Left lobe of liver (tissue), 2 donors: ENCODE measurements around the gene GFRA4. TPM values are rescaled to one million over a fixed set of nuclear protein-coding genes. Genes with fewer than 3 reads are reported as not detected.

Experiments used
- ATAC-seq: fragments of 200-7000 bp; cut with Tn5 transposase; one replicate; pipeline ENCODE4 v1.9.1; 2020; ENCODE audit warnings: mild to moderate bottlenecking, moderate library complexity
- DNase-seq: peaks from one replicate; pipeline ENCODE4 v3.0.0-alpha.2; 2020; ENCODE audit warnings: low spot score
- total RNA-seq: library from RNA; stranded (reverse); gene quantifications from one replicate; pipeline ENCODE4 v1.2.1, GENCODE V29; 2021
- donor health status: DM: no; HTN: no; CAD: no; lungs with moderate emphysema.
- donor health status: DM: no; HTN: yes; CAD: no.

Gene GFRA4
- total RNA-seq, 1 donor from 2014 or later: not detected

DNA sequence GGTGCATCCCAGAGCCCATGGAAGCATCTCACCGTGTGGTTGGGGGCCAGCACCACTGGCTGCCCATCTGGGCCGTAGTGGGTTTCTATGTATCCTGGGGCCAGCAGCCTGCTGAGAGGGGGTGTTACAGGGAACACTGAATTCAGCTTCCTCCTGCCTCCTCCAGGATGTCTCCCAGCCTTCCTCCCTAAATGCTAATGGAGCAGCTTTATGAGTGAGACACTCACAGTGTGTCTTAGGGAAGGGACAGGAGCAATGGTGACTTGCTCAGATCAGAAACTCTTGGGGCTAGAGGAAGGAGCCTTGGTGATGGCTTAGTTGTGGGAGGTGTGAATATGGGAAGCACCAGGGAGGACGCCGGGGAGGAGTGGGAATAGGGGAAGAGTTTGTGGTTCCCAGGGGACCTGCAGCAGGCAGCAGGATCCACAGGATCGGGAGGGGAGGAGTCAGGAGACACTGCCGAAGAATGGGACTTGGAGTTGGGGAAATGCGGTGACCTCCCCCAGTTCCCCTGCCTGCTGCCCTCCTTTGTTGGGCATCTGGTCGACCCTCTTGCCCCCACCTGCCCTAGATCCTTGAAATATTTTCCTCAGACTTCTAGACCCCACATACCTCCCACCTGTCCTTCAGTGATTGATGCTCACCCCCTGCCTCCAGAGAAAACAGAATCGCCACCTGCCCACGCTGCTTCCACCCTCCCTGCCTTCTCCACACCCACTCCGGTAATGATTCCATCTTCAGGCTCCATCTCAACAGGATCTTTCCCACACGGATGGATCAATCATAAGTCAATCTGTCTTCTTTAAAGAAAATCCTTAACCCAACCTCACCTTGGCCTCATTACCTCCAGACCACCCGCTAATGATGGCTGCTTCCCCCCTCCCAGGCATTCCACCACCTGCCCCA, 12.0 kb upstream of the GFRA4 start:
- ATAC-seq (no peak), DNase-seq (no peak)

- no peak for DNase-seq
- no peak for ATAC-seq
Measured at GRCh38 chr20:3674447-3674846, 11.2 kb upstream of the GFRA4 start.

- ATAC-seq: no peak
- DNase-seq: no peak
Measured at GRCh38 chr20:3673221-3674070, 10.2 kb upstream of the GFRA4 start.

- no peak for ATAC-seq
- no peak for DNase-seq
Measured at GRCh38 chr20:3672547-3673171, 9.5 kb upstream of the GFRA4 start.

- no peak for ATAC-seq
Measured at GRCh38 chr20:3671986-3672546, 8.9 kb upstream of the GFRA4 start.

DNA sequence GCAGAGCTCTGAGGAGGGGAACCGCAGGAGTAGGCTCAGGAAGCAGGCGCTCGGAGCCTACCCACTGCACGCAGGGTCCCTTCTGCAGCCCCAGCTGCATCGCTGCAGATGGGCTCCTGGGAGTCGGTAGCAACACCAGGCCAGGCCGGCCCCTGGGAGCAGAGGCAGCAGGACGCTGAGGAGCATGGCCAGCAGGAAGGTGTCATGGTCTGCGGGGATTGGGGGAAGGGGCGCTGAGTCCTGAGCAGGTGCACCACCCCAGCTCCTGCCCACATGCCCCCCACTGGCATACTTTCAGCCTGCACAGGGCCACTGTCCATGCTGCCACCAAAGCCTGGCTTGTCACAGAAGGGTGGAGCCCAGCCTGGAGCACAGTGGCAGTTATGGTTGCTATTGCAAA, 7.7 kb upstream of the GFRA4 start:
- no peak for DNase-seq
- ATAC-seq: no peak

More at GRCh38 chr20:3671986-3672546, 8.9 kb upstream of the GFRA4 start:
- no peak for DNase-seq

DNA sequence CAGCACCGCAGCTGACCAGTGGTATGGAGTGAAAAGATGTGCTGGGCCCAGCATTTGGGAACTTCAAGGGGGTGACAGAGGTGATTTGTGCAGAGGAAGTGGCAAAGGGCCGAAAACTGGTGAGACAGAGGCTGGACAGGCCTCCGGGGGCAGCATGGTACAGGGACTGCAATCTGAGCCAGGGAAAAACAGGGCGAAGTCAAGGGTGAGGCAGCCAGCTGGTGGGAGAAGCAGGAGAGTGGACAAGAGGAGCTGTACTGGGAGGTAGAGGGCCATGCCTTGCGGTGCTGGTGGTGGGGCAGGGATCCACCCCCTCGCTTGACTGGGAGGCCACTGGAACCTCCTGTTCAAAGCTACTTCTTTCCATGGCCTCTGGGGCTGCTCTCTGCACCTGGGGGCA, 7.3 kb upstream of the GFRA4 start:
- DNase-seq: no peak
- ATAC-seq: no peak

GRCh38 chr20:3669710-3670367, 6.6 kb upstream of the GFRA4 start:
- no peak for DNase-seq

DNA sequence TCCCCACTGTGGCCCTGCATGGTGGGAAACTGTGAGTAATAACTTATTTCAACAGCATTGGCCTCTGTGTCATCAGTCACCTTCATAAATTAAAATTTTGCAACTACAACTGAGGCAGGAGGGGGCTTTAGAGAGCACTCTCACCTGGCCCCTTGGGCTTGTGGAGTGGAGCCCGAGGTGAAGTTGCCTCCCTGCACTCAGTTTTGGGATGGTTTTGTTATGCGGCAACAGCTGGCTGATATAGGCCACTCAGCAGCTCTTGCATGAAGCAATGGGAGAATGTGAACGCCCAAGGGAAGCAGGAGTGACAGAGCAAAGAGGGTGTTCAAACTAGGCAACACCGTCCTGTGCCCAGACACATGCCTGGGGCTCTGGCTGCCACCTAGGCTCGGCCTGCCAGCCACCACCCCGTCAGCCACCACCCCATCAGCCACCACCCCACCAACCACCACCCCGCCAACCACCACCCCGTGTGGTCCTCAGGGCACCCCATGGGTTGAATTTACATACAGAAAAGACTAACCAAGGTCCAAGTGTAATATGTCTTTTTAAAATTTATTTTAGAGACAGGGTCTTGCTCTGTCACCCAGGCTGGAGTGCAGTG, 4.3 kb upstream of the GFRA4 start:
- DNase-seq: no peak

More at GRCh38 chr20:3669710-3670367, 6.6 kb upstream of the GFRA4 start:
- ATAC-seq: no peak

DNA sequence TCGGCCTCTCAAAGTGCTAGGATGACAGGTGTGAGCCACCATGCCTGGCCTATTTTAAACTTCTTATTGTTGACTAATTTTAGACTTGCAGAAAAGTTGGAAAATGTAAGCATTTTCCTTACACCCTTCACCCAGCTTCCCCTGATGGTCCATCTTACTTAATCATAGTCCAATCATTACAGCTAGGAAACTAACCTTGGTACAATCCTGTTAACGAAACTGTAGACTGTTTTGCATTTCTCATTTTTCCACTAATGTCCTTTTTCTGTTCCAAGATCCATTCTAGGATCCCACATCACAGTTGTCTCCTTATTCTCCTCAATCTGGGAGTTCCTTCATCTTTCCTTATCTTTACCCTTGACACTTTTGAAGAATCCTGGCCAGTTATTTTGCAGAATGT, 659 bp upstream of the GFRA4 start:
- ATAC-seq (no peak), DNase-seq (no peak)

More for the DNA sequence above, 4.3 kb upstream of the GFRA4 start:
- ATAC-seq: no peak

GRCh38 chr20:3661814-3662665, 1.2 kb downstream of the GFRA4 start:
- ATAC-seq (no peak), DNase-seq (no peak)

GRCh38 chr20:3661060-3661813, 2.0 kb downstream of the GFRA4 start:
- ATAC-seq (no peak), DNase-seq (no peak)

- ATAC-seq (no peak), DNase-seq (no peak)
Measured at GRCh38 chr20:3660262-3661059, 2.7 kb downstream of the GFRA4 start.

GRCh38 chr20:3659492-3660261, 3.5 kb downstream of the GFRA4 start:
- DNase-seq: peak; percentile 40
- no peak for ATAC-seq

DNA sequence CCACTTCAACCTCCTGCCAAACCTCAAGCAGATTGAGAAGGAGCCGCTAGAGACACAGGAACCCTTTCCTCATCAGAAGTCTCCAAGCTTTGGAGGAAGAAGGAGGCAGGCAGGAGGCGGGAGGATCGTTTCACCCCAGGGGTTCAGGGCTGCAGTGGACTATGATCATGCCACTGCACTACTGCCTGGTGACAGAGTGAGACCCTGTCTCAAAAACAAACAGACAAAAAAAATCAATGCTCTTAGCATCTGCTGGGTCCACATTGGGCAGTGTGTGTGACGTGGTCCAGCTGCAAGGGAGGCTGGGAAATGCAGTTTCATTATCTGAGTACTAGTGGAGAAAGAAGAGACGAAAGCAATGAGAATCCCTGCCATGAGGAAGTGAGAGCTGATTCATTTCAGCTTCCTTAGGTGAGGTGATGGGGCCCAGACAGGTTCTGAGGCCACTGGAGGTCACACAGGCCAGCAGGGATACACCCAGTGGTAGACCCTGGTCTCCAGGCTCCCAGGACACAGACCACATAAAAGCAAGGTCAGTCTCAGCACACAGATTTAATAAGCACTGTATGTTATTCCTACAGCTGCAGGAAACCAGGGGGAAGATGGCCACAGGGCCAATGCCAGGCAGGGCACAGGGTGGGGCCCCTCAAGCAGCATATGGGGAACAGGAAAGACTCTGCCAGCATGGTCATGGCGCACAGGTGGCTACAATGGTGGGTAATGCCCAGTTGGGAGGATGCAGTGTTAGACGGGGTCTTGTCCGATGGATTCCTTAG, 4.3 kb downstream of the GFRA4 start:
- DNase-seq: peak; percentile 15

More for the DNA sequence above, 4.3 kb downstream of the GFRA4 start:
- no peak for ATAC-seq
